Activated CD4-positive, alpha-beta T cell treated with anti-CD3 and anti-CD28 coated beads, Interleukin-2, Interleukin-4, amounts not matched to agents 100 ng/mL and 50 ng/mL, durations not matched to agents 16 hours and 8 hours (primary cell): ENCODE results near the gene USP53.
"Not testable (repeated sequence)": the region's sequence is repeated elsewhere in the genome, so short reads cannot be mapped to it uniquely, and the experiment has no call there.

Source experiments
- DNase-seq: peaks from one replicate; pipeline ENCODE4 v3.0.0-alpha.2; 2020; ENCODE audit warnings: low spot score

The USP53 gene

GRCh38 chr4:119228406-119228805 is 15.9 kb downstream of the USP53 start:
- DNase-seq: no peak

GRCh38 chr4:119229908-119230687 is 17.6 kb downstream of the USP53 start:
- no peak for DNase-seq

- DNase-seq: no peak
Observed at GRCh38 chr4:119231491-119231890, 19.0 kb downstream of the USP53 start.

- no peak for DNase-seq
Observed at GRCh38 chr4:119232286-119232685, 19.8 kb downstream of the USP53 start.

DNA sequence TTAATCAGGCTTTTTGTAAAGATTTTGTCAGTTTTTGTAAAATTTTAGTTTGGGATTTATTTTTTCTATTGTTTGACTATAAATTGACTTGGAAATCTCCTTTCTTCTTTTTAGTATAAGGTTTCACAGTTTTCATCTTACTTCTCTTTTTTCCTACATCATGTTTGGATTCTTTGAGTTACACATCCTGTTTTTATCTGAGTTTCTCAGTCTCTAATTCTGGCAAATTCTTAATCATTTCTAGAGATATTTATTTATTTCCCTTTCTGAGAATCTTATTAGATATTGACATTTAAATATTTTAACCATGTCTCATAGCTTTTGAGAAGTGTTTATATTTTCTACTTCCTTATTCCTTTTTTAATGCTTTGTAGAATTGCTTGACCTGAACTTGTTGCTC is 20.7 kb downstream of the USP53 start:
- no peak for DNase-seq

- no peak for DNase-seq
Observed at GRCh38 chr4:119233750-119234149, 21.2 kb downstream of the USP53 start.

DNA sequence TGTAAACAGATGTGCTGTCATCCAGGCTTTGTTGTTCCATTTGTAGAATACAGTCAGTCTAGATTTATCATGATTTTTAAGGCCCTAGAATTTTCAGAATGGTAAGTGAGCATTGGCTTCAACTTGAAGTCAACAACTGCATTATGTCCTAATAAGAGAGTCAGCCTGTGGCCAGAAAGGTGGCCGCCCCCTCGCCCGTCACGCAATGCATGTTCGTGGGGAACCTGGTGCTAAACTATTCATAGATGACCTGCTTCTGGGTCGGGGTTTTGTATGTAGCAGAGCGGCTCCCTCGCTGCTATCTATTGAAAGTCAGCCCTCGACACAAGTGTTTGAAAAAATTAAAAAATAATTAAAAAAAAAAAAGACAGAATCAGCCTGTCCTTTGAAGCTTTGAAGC is 24.7 kb downstream of the USP53 start:
- DNase-seq: no peak

GRCh38 chr4:119237642-119238041 is 25.1 kb downstream of the USP53 start:
- DNase-seq: peak; percentile 7

- DNase-seq: peak; percentile 94
Observed at GRCh38 chr4:119238068-119238722, 25.7 kb downstream of the USP53 start.

DNA sequence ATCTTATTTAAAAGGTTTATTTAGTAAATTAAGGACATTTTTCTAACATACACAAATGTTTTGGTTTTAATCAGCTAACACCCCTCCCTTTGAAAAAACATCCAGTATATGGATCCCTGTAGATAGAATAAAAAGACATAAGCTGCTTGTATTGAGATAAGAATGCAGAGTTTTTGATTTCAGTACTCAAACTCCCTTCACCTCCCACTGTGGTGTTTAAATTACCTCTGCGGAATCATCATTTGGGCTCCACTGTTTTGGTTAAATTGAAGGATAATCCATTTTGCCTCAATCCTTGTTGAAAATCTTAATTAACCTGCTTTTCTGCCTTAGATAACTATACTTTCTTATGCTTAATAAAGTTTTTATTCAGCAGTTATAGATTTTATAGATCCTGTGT is 27.6 kb downstream of the USP53 start:
- DNase-seq: no peak

GRCh38 chr4:119240568-119240967 is 28.1 kb downstream of the USP53 start:
- no peak for DNase-seq

DNA sequence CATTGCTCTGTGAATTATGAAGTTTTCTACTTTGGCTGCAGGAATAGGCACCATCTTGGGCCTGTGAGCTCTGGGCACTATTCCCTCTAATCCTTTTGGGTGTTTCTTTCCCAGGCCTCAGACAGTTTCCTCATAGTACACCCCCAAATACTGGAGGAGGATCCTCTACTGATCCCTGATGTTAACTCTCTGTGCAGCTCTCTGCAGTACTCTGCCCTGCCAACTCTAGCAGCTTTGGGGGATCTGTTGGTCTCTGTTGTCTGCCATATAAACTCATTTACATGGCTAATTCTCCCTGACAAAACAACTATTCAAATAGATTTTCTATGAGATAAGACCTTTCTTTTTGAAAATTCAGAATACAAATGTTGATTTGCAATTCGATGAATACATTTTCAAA is 29.9 kb downstream of the USP53 start:
- DNase-seq: no peak

GRCh38 chr4:119243868-119244267 is 31.4 kb downstream of the USP53 start:
- DNase-seq: no peak

- DNase-seq: no peak
Observed at GRCh38 chr4:119244344-119244743, 31.8 kb downstream of the USP53 start.

DNA sequence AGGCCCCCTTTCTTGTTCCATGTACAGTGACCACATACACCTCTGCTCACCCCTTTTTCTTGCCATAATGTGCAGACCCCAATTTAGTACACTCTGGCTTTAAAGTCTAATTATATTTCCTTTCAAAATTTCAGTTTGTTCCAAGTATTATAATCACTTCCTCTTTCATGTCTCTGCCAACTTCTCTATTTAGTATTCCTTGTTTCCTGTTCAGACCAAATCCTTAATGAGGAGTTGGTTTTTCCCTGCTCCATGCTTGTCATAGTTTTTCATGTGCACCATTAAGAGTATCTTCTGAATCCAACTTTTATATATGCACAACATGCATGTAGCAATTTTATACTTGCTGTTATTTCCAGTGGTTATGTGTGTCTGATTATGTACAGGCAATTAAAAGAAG is 32.3 kb downstream of the USP53 start:
- no peak for DNase-seq

DNA sequence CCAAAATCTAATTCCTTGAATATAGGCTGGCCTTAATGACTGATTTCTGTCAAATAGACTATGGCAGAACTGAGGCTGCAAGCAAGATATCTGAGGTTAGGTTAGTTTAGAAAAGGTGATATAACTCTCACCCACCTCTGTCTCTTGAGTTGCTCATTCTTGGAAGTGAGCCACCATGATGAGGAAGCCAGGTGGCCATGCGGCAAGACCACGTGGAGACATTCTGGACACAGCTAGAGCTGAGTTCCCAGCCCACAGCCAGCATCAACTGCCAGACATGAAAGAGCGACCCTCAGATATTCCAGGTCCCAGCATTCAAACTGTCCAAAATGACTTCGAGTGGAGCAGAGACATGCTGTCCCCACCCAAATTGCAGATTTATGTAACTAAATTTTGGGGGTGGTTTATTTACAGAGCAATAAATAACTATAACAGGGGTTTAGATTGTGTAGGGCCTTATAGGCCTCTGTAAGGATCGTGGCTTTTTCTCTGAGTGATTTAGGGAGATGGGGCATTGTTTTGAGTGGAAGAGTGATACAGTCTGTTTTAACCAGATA is 33.7 kb downstream of the USP53 start:
- no peak for DNase-seq

- not testable (repeated sequence) for DNase-seq
Observed at GRCh38 chr4:119251037-119251436, 38.5 kb downstream of the USP53 start.

DNA sequence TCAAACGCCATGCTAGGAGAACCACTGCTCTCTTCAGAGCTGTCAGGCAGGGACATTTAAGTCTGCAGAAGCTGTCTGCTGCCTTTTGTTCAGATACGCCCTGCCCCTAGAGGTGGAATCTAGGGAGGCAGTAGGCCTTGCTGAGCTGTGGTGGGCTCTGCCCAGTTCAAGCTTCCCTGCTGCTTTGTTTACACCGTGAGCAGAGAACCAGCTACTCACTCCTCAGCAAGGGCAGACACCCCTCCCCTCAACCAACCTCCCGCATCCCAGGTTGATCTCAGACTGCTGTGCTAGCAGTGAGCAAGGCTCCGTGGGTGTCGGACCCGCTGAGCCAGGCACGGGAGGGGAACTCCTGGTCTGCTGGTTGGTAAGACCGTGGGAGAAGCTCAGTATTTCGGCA is 42.7 kb downstream of the USP53 start:
- DNase-seq: not testable (repeated sequence)

DNA sequence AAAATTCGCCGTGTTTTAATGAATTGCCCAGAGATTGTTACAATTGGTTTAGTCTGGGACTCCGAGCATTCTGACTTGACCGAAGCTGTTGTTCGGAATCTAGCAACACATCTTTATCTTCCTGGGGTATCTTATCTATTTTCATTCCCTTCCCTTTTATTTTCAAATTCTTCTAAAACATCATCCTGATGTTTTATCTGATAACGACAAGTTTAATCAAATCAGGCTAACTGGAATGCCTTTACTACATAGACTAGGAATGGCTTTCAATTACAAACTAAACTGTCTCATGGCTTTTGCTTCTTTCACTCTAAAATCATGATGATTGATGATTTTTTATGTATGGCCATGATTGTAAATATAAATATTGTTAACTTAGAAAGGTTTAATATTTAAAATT is 48.0 kb downstream of the USP53 start:
- DNase-seq: no peak

- DNase-seq: no peak
Observed at GRCh38 chr4:119261986-119262385, 49.5 kb downstream of the USP53 start.

DNA sequence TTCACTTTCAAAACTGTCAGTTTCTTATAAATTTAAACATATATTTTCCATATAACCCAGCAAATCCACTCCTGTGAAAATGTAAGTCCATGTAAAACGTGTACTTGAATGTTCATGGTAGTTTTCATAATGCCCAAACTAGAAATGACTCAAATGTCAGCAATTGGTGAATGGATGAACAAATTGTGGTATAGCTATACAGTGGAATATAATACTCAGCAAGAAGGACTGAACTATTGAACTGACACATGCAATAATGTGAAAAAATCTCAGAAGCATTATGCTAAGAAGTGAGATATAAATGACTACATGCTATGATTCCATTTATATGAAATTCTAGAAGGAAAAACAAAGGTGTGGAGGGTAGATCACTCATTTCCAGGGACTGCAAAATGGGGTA is 52.2 kb downstream of the USP53 start:
- peak; percentile 15 for DNase-seq

- peak; percentile 20 for DNase-seq
Observed at GRCh38 chr4:119266153-119266552, 53.6 kb downstream of the USP53 start.

DNA sequence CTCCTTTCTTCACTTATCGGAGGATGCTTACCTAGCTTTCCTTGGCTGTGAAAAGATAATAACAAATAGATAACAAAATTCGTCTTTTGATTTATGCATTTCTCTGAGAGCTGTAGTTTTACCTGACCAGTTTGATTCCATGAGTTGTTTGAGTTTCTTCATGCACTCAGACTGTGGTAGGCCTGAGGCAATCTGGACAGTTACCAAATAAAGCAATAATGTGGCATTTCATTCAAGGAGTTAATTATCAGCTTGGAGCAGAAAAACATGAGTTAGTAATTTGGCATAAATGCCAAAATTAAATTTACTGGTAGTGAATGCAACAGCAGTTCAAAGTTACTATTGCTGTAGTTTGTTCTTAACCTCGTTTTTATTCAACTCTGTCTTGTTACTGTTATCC is 56.0 kb downstream of the USP53 start:
- no peak for DNase-seq
